ENCODE data around the gene PLA2G3. TPM values are rescaled to one million over a fixed set of nuclear protein-coding genes. Genes with fewer than 3 reads are reported as not detected.

Gene PLA2G3
- total RNA-seq, 1 experiment from 2014 or later, result 8.2 TPM

- H3K4me1 ChIP-seq (ENCODE audit: insufficient read depth, low read length), result no peaks in the 10 kb centered on the region
- peaks cover 0 to 4% of the 10 kb centered on the region in 2 experiments; a peak in 2 of 4 replicates for H3K4me1 Mint-ChIP-seq
- H3T11ph ChIP-seq (ENCODE audit: low read length), result no peak overlapping the region
- no peaks in the 10 kb centered on the region for H3K27me3 ChIP-seq (ENCODE audit: insufficient read depth, low read length)
- H4K5ac ChIP-seq (ENCODE audit: insufficient read length, low read depth, low read length), result no peak overlapping the region
- H3K79me1 ChIP-seq (ENCODE audit: insufficient read depth, low read depth, low read length, poor library complexity, severe bottlenecking), result no peaks in the 10 kb centered on the region
- no peak overlapping the region for H2AFZ ChIP-seq (ENCODE audit: low read length)
- H3K27ac Mint-ChIP-seq, result no peak overlapping the region
- no peak overlapping the region for H2AK5ac ChIP-seq (ENCODE audit: insufficient read length, low read length)
- H3K9ac ChIP-seq (ENCODE audit: extremely low read depth, insufficient read length, low read length), result no peak overlapping the region
- no peak overlapping the region for H2BK15ac ChIP-seq (ENCODE audit: low read depth, low read length)
- peaks cover 5% of the 10 kb centered on the region for H3K9me3 ChIP-seq (ENCODE audit: control insufficient read depth, low read depth, low read length)
- no peaks in the 10 kb centered on the region for H4K20me1 ChIP-seq (ENCODE audit: control insufficient read depth, insufficient read depth, insufficient read length)
- no peak overlapping the region for H3K23ac ChIP-seq (ENCODE audit: insufficient read length, low read depth, low read length)
- no peak overlapping the region for H3K4me2 ChIP-seq (ENCODE audit: insufficient read depth, insufficient read length, low read length)
- no peak overlapping the region for H2BK120ac ChIP-seq (ENCODE audit: low read depth, low read length, poor library complexity, severe bottlenecking)
- H2BK5ac ChIP-seq (ENCODE audit: insufficient read length, low read length), result no peak overlapping the region
- H3K9me3 Mint-ChIP-seq, result peaks cover 10 to 14% of the 10 kb centered on the region in 2 experiments
- no peak for DNase-seq
- TF ChIP-seq, protein P1, sequence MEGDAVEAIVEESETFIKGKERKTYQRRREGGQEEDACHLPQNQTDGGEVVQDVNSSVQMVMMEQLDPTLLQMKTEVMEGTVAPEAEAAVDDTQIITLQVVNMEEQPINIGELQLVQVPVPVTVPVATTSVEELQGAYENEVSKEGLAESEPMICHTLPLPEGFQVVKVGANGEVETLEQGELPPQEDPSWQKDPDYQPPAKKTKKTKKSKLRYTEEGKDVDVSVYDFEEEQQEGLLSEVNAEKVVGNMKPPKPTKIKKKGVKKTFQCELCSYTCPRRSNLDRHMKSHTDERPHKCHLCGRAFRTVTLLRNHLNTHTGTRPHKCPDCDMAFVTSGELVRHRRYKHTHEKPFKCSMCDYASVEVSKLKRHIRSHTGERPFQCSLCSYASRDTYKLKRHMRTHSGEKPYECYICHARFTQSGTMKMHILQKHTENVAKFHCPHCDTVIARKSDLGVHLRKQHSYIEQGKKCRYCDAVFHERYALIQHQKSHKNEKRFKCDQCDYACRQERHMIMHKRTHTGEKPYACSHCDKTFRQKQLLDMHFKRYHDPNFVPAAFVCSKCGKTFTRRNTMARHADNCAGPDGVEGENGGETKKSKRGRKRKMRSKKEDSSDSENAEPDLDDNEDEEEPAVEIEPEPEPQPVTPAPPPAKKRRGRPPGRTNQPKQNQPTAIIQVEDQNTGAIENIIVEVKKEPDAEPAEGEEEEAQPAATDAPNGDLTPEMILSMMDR (conservative IDR thresholded peaks at IDR 0.05), result no peak
- no peak overlapping the region for H2BK12ac ChIP-seq (ENCODE audit: insufficient read length, low read depth, low read length)
- no peak overlapping the region for H3K4ac ChIP-seq (ENCODE audit: low read depth, low read length)
- H3K4me3 Mint-ChIP-seq, result no peak overlapping the region
- H4K8ac ChIP-seq (replicated peaks; ENCODE audit: insufficient read length, low read depth, low read length), result no peak overlapping the region
- no peak overlapping the region for H2BK20ac ChIP-seq (ENCODE audit: low read depth, low read length, poor library complexity, severe bottlenecking)
- no peak overlapping the region for H3K18ac ChIP-seq (ENCODE audit: insufficient read length, low read depth, low read length)
- H3K27me3 Mint-ChIP-seq (ENCODE audit: low read depth), result peaks cover 44% of the 10 kb centered on the region
- H4K91ac ChIP-seq (ENCODE audit: insufficient read length, low read depth, low read length), result no peak overlapping the region
- no CpG with 5 or more reads among the region's 2 CpGs for WGBS (ENCODE audit: extremely low coverage, insufficient read length, low lambda C conversion rate)
- H3K36me3 Mint-ChIP-seq (ENCODE audit: insufficient read depth in 1 of 3, low read depth in 3 of 3), result peaks cover 0 to 10% (median 2%) of the 10 kb centered on the region in 3 experiments; a peak in 2 of 7 replicates
- H3K56ac ChIP-seq (ENCODE audit: insufficient read length, low read depth, low read length), result no peak overlapping the region
- H3K79me2 ChIP-seq (ENCODE audit: insufficient read depth, low read length), result no peaks in the 10 kb centered on the region
- H3K14ac ChIP-seq (ENCODE audit: insufficient read depth, low read length), result no peak overlapping the region
- H3K23me2 ChIP-seq (ENCODE audit: insufficient read length, low read depth, low read length, poor library complexity, severe bottlenecking), result no peaks in the 10 kb centered on the region
- H3K27ac ChIP-seq (ENCODE audit: insufficient read length, low read depth, low read length), result no peak overlapping the region
Measured at GRCh38 chr22:31151872-31152271, 11.6 kb upstream of the PLA2G3 start.
